Measurements from ENCODE around the gene TAP2. TPM values are rescaled to one million over a fixed set of nuclear protein-coding genes. Genes with fewer than 3 reads are reported as not detected.

The TAP2 gene
- total and polyA plus RNA-seq, 2 of the 13 experiments (the other 11 are each of a cell fraction or from before 2014, with no cell fraction given): 10.3 to 17.6 TPM

DNA sequence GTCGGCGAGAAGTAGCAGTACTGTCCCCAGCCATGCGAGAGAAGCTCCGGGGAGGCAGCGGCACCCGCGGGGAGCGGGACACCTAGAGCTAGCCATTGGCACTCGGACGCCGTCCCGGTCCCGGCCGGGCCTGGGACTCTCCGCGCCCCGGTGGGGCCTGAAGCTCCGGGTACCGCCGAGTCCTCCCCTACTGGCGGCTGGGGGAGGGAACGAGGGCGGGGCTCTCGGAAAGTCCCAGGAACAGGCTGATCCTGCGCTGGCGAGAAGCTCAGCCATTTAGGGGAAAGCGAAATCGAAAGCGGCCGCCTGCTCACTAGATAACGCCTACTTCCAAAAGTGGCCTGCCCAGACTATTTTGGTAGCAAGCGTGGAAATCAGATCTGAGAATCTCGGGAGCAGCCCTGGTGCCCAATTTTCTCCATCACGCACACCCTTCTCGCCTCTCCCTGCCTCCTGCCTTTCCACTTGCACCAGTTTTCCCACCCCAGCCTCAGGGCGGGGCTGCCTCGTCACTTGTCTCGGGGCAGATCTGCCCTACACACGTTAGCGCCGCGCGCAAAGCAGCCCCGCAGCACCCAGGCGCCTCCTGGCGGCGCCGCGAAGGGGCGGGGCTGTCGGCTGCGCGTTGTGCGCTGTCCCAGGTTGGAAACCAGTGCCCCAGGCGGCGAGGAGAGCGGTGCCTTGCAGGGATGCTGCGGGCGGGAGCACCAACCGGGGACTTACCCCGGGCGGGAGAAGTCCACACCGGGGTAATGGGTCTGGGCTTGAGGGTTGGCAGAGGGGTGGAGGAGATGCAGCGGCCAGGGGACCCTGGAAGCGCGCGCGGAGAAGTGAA, 15.2 kb upstream of the TAP2 start, which contains the start of the genes PSMB9 and TAP1 (continued):
- TF ChIP-seq, protein P1, sequence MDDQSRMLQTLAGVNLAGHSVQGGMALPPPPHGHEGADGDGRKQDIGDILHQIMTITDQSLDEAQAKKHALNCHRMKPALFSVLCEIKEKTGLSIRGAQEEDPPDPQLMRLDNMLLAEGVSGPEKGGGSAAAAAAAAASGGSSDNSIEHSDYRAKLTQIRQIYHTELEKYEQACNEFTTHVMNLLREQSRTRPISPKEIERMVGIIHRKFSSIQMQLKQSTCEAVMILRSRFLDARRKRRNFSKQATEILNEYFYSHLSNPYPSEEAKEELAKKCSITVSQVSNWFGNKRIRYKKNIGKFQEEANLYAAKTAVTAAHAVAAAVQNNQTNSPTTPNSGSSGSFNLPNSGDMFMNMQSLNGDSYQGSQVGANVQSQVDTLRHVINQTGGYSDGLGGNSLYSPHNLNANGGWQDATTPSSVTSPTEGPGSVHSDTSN (CRISPR knock-in tag; IDR thresholded peaks at IDR 0.05; ENCODE audit: borderline replicate concordance): 0 out of 2 replicates have a peak, but pooled peaks have one; percentile 69
- TF ChIP-seq ZNF34 (CRISPR knock-in tag; IDR thresholded peaks at IDR 0.05; ENCODE audit: borderline replicate concordance): 0 out of 2 replicates have a peak, but pooled peaks have one; percentile 46
- peak; percentile 60 for TF ChIP-seq ELF3 (CRISPR knock-in tag; IDR thresholded peaks at IDR 0.05)
- peak; percentile 95 for TF ChIP-seq ZNF614 (CRISPR knock-in tag; IDR thresholded peaks at IDR 0.05; ENCODE audit: borderline replicate concordance)
- no peak for TF ChIP-seq REL (CRISPR knock-in tag; conservative IDR thresholded peaks at IDR 0.05)
- peak; percentile 83 for TF ChIP-seq PHF21A (CRISPR knock-in tag; IDR thresholded peaks at IDR 0.05)
- TF ChIP-seq ZNF660 (CRISPR knock-in tag; IDR thresholded peaks at IDR 0.05; ENCODE audit: borderline replicate concordance, low read depth): no peak
- no peak for TF ChIP-seq DNMT3B (CRISPR knock-in tag; conservative IDR thresholded peaks at IDR 0.05)
- TF ChIP-seq TBX2 (CRISPR knock-in tag; IDR thresholded peaks at IDR 0.05; ENCODE audit: borderline replicate concordance): peak; percentile 87
- peak in 1 of 2 experiments; percentile 52; a peak in 2 of 4 replicates for TF ChIP-seq ATF4 (CRISPR knock-in tag; IDR thresholded peaks at IDR 0.05)
- peak; percentile 62; the same call in 1 of the 2 replicates for TF ChIP-seq RXRA (CRISPR knock-in tag; IDR thresholded peaks at IDR 0.05)
- TF ChIP-seq E2F1 (CRISPR knock-in tag; IDR thresholded peaks at IDR 0.05): peak; percentile 48
- no peak for TF ChIP-seq ZNF143 (CRISPR knock-in tag; IDR thresholded peaks at IDR 0.05)
- TF ChIP-seq ZKSCAN5 (CRISPR knock-in tag; IDR thresholded peaks at IDR 0.05): 0 out of 2 replicates have a peak, but pooled peaks have one; percentile 26
- TF ChIP-seq KLF15 (CRISPR knock-in tag; IDR thresholded peaks at IDR 0.05; ENCODE audit: borderline replicate concordance): peak; percentile 53; the same call in 1 of the 2 replicates
- no peak for TF ChIP-seq ZFAT (CRISPR knock-in tag; conservative IDR thresholded peaks at IDR 0.05)
- TF ChIP-seq ZMYM3 (CRISPR knock-in tag; IDR thresholded peaks at IDR 0.05): peak; percentile 73
- TF ChIP-seq ZNF335 (CRISPR knock-in tag; IDR thresholded peaks at IDR 0.05): peak; percentile 47; the same call in 1 of the 2 replicates
- TF ChIP-seq ZNF546 (CRISPR knock-in tag; conservative IDR thresholded peaks at IDR 0.05): no peak
- TF ChIP-seq SNAI1 (CRISPR knock-in tag; IDR thresholded peaks at IDR 0.05; ENCODE audit: borderline replicate concordance): peak; percentile 40; the same call in 1 of the 2 replicates
- peak; percentile 55; the same call in 1 of the 2 replicates for TF ChIP-seq MEIS2 (CRISPR knock-in tag; IDR thresholded peaks at IDR 0.05)
- TF ChIP-seq KDM5A (IDR thresholded peaks at IDR 0.05; ENCODE audit: borderline replicate concordance, low read length): peak; percentile 58; the same call in 1 of the 2 replicates
- TF ChIP-seq ZNF232 (CRISPR knock-in tag; IDR thresholded peaks at IDR 0.05; ENCODE audit: borderline replicate concordance): no peak
- TF ChIP-seq ZBTB20 (CRISPR knock-in tag; IDR thresholded peaks at IDR 0.05; ENCODE audit: borderline replicate concordance, low read depth): peak; percentile 21; the same call in 1 of the 2 replicates
- 0 out of 2 replicates have a peak, but pooled peaks have one; percentile 62 for TF ChIP-seq TERF1 (CRISPR knock-in tag; IDR thresholded peaks at IDR 0.05)
